Nephron progenitor cell (in vitro differentiated cells): ENCODE data around the gene ATF2.
"Not testable (repeated sequence)": the region's sequence is repeated elsewhere in the genome, so short reads cannot be mapped to it uniquely, and the experiment has no call there.

Experiments
- DNase-seq: peaks from one replicate; pipeline ENCODE4 v3.0.0; 2021
- H3K27ac Mint-ChIP-seq: 2 replicates; pipeline ENCODE4 v1.8.0; 2021; ENCODE audit warnings: mild to moderate bottlenecking, moderate library complexity, mixed read lengths
- H3K27me3 Mint-ChIP-seq: 2 replicates; pipeline ENCODE4 v1.8.0; 2021; ENCODE audit warnings: mild to moderate bottlenecking, low read depth, mixed read lengths; ENCODE audit not compliant: poor library complexity
- H3K36me3 Mint-ChIP-seq: 2 replicates; pipeline ENCODE4 v1.8.0; 2021; ENCODE audit warnings: low read depth, mixed read lengths
- H3K4me1 Mint-ChIP-seq: 2 replicates; pipeline ENCODE4 v1.8.0; 2021; ENCODE audit warnings: mixed read lengths
- H3K4me3 Mint-ChIP-seq: 2 replicates; pipeline ENCODE4 v1.8.0; 2021; ENCODE audit warnings: mild to moderate bottlenecking, moderate library complexity, mixed read lengths
- H3K9me3 Mint-ChIP-seq: 2 replicates; pipeline ENCODE4 v1.8.0; 2021; ENCODE audit warnings: mild to moderate bottlenecking, moderate library complexity, mixed read lengths
- CTCF ChIP-seq: fragments of 200-600 bp; sonication (generic); IDR thresholded peaks from 2 replicates; pipeline ENCODE4 v1.5.0; 2021; ENCODE audit warnings: antibody characterized with exemption

Gene ATF2

GRCh38 chr2:175101514-175101913 lies 66.5 kb downstream of the ATF2 start:
- H3K27me3 Mint-ChIP-seq = no peaks in the 10 kb centered on the region
- H3K4me1 Mint-ChIP-seq = no peaks in the 10 kb centered on the region
- TF ChIP-seq CTCF = no peak
- no peak overlapping the region for H3K27ac Mint-ChIP-seq
- peaks cover 4% of the 10 kb centered on the region for H3K9me3 Mint-ChIP-seq
- no peak for DNase-seq
- H3K36me3 Mint-ChIP-seq = peaks cover 81% of the 10 kb centered on the region
- H3K4me3 Mint-ChIP-seq = no peak overlapping the region

- no peak for DNase-seq
- Mint-ChIP-seq H3K27me3 (no peaks in the 10 kb centered on the region), H3K4me3 (no peak overlapping the region), H3K9me3 (no peaks in the 10 kb centered on the region), H3K27ac (no peak overlapping the region), H3K36me3 (peaks cover 72% of the 10 kb centered on the region), H3K4me1 (no peaks in the 10 kb centered on the region)
- no peak for TF ChIP-seq CTCF
Measured at GRCh38 chr2:175097297-175097696, 70.7 kb downstream of the ATF2 start.

GRCh38 chr2:175084117-175084516 lies 83.9 kb downstream of the ATF2 start:
- not testable (repeated sequence) for H3K4me3 Mint-ChIP-seq, H3K27me3 Mint-ChIP-seq, H3K27ac Mint-ChIP-seq, DNase-seq, H3K4me1 Mint-ChIP-seq
- Mint-ChIP-seq H3K36me3 (peaks cover 78% of the 10 kb centered on the region), H3K9me3 (peaks cover 24% of the 10 kb centered on the region)

- DNase-seq = no peak
- Mint-ChIP-seq H3K4me1 (no peaks in the 10 kb centered on the region), H3K9me3 (peaks cover 22% of the 10 kb centered on the region), H3K27ac (no peak overlapping the region), H3K36me3 (peaks cover 83% of the 10 kb centered on the region), H3K4me3 (no peak overlapping the region), H3K27me3 (no peaks in the 10 kb centered on the region)
- no peak for TF ChIP-seq CTCF
Measured at GRCh38 chr2:175080479-175080878, 87.5 kb downstream of the ATF2 start.

GRCh38 chr2:175076272-175076671 lies 91.7 kb downstream of the ATF2 start:
- TF ChIP-seq CTCF = no peak
- Mint-ChIP-seq H3K27me3 (no peaks in the 10 kb centered on the region), H3K4me1 (no peaks in the 10 kb centered on the region), H3K27ac (no peak overlapping the region), H3K9me3 (no peaks in the 10 kb centered on the region), H3K4me3 (no peak overlapping the region), H3K36me3 (peaks cover 70% of the 10 kb centered on the region)
- DNase-seq = no peak

- Mint-ChIP-seq H3K27me3 (no peaks in the 10 kb centered on the region), H3K36me3 (peaks cover 61% of the 10 kb centered on the region), H3K27ac (no peak overlapping the region), H3K4me3 (no peak overlapping the region), H3K9me3 (no peaks in the 10 kb centered on the region), H3K4me1 (no peaks in the 10 kb centered on the region)
- TF ChIP-seq CTCF = no peak
- DNase-seq = no peak
Measured at GRCh38 chr2:175074478-175074877, 93.5 kb downstream of the ATF2 start.

- H3K27me3 Mint-ChIP-seq = no peaks in the 10 kb centered on the region
- no peak overlapping the region for H3K27ac Mint-ChIP-seq
- no peak for DNase-seq
- no peaks in the 10 kb centered on the region for H3K4me1 Mint-ChIP-seq
- peaks cover 20% of the 10 kb centered on the region for H3K9me3 Mint-ChIP-seq
- no peak overlapping the region for H3K4me3 Mint-ChIP-seq
- no peak for TF ChIP-seq CTCF
- peaks cover 73% of the 10 kb centered on the region for H3K36me3 Mint-ChIP-seq
Measured at GRCh38 chr2:175068534-175068933, 99.5 kb downstream of the ATF2 start.
